CD4-positive, alpha-beta T cell treated with Interleukin-6 at 100 ng/mL for 8 hours (primary cell): ENCODE data around the gene ZNF410.

Source experiments
- DNase-seq: peaks from one replicate; pipeline ENCODE4 v3.0.0-alpha.2; 2020; ENCODE audit warnings: mixed read lengths, low spot score

The ZNF410 gene

DNA sequence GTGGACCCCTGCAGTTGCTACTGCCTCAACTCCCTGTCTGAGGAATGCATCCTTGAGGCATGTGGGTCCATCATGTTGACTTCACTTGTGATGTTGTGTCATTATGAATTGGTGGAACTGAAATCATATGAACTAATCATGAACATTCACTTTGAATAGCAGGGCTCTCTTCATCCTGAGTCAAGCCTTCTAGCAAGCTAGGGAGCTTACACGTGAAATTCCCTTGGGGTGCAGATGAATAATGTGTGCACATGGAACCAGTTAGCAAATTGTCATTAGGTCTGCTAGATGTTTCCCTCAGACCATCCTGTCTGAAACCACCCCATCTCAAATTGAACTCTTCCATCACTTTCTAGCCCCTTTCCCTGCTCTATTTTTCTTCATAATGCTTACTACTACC, 67.1 kb downstream of the ZNF410 start:
- DNase-seq: no peak

DNA sequence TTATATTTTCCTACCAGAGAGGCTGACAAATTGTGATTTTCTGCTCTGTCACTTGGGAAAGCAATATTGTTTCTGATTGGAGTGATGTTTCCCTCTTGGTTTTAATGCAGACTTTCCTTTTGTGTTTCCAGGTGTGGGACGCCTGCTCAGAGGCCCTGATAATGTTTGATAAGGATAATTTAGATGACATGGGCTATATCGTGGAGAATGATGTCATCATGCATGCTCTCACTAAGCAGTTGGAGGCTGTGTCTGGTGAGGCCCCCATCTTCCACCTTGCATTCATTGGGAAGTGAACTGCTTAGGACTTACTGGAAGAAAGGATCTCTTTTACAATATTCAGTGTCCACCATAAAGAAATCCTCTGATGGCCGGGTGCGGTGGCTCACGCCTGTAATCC, 69.0 kb downstream of the ZNF410 start:
- no peak for DNase-seq

DNA sequence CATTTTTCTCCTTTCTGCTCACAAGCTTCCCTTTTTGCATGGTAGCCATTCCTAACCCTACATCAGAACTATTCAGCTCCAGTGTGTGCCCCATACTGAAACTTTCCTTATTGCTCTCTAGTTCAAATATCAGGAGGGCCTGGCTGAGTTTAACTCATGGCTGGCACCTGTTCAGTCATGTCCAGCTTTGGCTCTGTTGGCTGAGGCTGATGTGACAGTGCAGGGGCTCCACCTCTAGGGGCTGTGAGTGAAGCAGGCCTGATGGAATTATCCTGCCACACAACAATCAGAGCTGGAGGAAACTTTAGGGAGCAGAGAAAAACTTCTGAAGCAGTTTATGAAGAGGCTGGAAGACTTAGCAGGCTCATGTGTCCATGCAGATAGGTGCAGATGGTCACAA, 71.9 kb downstream of the ZNF410 start:
- no peak for DNase-seq

DNA sequence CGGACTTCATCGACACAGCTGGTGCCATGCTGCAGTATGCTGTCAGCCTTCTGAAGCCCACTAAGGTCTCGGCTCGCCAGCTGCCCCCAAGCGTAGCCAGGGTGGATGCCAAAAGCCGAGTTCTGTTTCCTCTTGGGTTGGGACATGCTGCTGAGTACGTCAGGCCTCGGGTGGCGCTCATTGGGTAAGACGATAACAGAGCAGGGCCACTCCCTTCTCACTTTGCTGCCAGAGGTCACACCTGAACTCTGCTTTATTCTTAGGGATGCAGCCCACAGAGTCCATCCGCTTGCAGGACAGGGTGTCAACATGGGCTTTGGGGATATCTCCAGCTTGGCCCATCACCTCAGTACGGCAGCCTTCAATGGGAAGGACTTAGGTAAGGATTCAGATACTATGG, 74.5 kb downstream of the ZNF410 start:
- no peak for DNase-seq

DNA sequence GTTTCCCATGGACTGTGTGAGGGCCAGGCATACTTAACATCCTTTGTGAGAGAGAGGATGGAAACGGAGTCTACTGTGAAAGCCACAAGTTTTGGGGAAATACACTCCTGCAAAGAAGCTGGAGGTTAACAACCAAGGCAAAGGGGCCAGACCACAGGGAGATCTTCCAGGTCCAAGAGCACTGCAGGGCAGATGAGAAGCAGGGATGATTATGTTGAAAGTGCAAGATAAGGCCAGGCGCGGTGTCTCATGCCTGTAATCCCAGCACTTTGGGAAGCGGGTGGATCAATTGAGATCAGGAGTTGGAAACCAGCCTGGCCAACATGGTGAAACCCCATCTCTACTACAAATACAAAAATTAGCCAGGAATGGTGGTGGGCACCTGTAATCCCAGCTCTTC, 78.6 kb downstream of the ZNF410 start:
- DNase-seq: no peak

DNA sequence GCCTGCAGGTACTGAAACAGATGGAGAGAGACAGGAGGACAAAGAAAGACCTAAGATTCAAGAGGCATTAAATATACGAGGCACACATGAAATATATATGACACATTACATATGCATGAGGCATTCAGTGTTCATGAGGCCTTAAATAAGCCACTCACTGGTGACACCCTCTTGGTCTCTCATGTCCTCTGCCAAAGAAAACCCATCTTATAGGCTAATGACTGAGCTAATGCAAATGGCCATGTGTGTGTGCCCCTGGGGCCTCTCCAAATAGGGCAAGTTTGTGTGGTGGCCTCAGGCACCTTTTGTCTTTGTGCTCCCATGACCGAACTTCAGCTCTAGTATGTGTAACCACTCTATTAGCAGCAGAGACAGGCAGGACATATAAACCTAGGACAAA, 82.2 kb downstream of the ZNF410 start:
- DNase-seq: no peak

DNA sequence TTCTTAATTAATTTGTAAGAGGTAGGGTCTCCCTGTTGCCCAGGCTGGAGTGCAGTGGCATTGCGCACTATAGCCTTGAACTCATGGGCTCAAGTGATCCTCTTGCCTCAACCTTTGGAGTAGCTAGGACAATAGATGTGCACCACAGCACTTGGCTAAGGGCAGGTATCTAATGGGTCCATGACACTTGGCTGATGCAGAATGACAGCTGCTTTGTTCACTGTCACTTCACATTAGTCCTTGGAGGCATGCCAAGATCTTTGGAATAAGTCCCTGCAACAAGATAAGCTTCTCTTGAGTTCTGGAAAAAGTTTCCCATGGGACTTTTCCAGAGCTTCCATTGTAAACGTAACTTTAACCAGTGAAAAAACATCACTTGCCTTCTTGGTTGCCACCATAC, 86.8 kb downstream of the ZNF410 start:
- DNase-seq: no peak

DNA sequence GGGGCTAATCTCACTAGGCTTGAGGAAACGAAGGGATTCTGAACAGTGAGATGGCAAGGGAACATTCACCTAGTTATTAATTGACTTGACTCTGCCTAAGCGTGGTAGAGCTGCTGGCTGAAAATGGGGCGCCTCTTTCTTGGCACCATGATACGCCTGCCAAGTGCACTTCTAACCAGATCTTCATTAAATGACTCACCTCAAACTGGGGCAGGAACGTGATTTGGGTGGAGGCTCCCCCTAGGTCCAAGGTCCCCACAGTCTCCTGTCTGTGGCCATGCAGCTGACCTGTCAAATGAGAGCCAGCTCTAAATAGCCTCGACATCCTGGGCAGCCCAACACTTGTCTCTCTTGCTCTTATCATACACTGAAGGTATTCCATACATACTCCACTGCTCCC, 89.5 kb downstream of the ZNF410 start:
- DNase-seq: no peak

DNA sequence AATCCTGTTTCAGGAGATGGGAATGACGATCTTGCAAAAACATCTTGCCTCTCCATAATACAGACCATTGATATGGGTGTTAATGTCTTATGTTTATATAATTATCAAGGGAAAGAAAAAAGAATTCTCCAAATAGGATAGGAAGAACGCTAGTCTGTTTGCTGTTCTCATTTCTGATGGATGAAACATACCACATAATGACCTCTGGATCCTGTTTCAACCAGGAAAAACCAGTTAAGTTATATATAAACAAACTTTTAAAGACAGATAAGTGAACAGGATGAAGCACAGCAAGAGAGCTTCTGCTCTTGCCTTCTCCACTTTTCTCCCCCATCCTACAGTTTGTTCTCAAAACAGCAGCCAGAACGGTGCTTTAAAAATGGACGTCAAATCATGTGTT, 91.2 kb downstream of the ZNF410 start:
- DNase-seq: no peak
